Measurements from ENCODE around the gene DCAF6. TPM values are rescaled to one million over a fixed set of nuclear protein-coding genes. Genes with fewer than 3 reads are reported as not detected.
A peak's percentile ranks its signal among the peaks of the same experiment; 100 is the strongest.
"Not testable (repeated sequence)": the region's sequence is repeated elsewhere in the genome, so short reads cannot be mapped to it uniquely, and the experiment has no call there.

Gene DCAF6
- total and polyA plus RNA-seq, 5 donors from 2014 or later = 9.7 to 25.5 (median 11.7) TPM

- H3K36me3 ChIP-seq (ENCODE audit: control insufficient read depth, insufficient read depth, low read length); H3K27me3 Mint-ChIP-seq; H3K4me1 ChIP-seq (ENCODE audit: control insufficient read depth, insufficient read depth, low read length, poor library complexity, severe bottlenecking); H3K27ac Mint-ChIP-seq; DNase-seq; H3K27me3 ChIP-seq (ENCODE audit: control insufficient read depth, insufficient read depth, low read length); H3K9me3 ChIP-seq (ENCODE audit: control insufficient read depth in 2 of 2, low read length in 2 of 2); H3K4me3 Mint-ChIP-seq; H3K9me3 Mint-ChIP-seq; H3K4me3 ChIP-seq (ENCODE audit: low read depth, low read length); H3K27ac ChIP-seq (ENCODE audit: insufficient read depth, low read length, poor library complexity, severe bottlenecking): not testable (repeated sequence)
- peak in 1 of 2 donors; percentile 43 for ATAC-seq (ENCODE audit: low read depth in 2 of 2)
- H3K4me1 Mint-ChIP-seq = peaks cover 0 to 13% (median 7%) of the 10 kb centered on the region in 4 donors
- H3K36me3 Mint-ChIP-seq = peaks cover 16% of the 10 kb centered on the region
These were observed 119.7 kb downstream of the DCAF6 start for GRCh38 chr1:168056152-168056551.

DNA sequence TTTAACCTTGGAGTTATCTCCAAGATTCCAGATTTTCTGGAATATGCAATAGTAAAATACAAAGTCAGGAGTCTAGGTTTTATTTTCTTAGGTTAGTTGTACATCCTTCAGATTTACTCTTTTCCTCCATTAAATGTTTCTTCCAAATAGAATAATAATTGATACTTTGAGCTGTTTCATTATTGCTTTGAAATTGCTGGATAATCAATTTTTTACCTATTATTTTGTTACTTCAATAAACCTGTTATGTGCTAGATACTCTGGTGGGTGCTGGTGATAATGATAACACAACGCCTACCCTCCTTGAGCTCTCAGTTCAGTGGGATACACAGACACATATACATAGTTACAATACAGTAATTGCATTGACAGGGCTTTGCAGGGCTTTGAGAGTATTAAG is 120.9 kb downstream of the DCAF6 start:
- no peak overlapping the region for H3K27ac Mint-ChIP-seq
- H3K4me1 ChIP-seq (ENCODE audit: control insufficient read depth, insufficient read depth, low read length, poor library complexity, severe bottlenecking) = no peaks in the 10 kb centered on the region
- no peaks in the 10 kb centered on the region for H3K27me3 Mint-ChIP-seq
- peaks cover 0 to 13% (median 7%) of the 10 kb centered on the region in 4 donors for H3K4me1 Mint-ChIP-seq
- H3K27ac ChIP-seq (ENCODE audit: insufficient read depth, low read length, poor library complexity, severe bottlenecking) = no peak overlapping the region
- no peak overlapping the region for H3K4me3 Mint-ChIP-seq
- DNase-seq (no peak), ATAC-seq (ENCODE audit: low read depth in 2 of 2) (no peak)
- peaks cover 12% of the 10 kb centered on the region for H3K36me3 Mint-ChIP-seq
- H3K4me3 ChIP-seq (ENCODE audit: low read depth, low read length) = no peak overlapping the region
- H3K9me3 ChIP-seq (ENCODE audit: control insufficient read depth in 2 of 2, low read length in 2 of 2) = no peaks in the 10 kb centered on the region
- H3K9me3 Mint-ChIP-seq = no peaks in the 10 kb centered on the region
- H3K36me3 ChIP-seq (ENCODE audit: control insufficient read depth, insufficient read depth, low read length) = peaks cover 4% of the 10 kb centered on the region
- H3K27me3 ChIP-seq (ENCODE audit: control insufficient read depth, insufficient read depth, low read length) = no peaks in the 10 kb centered on the region

DNA sequence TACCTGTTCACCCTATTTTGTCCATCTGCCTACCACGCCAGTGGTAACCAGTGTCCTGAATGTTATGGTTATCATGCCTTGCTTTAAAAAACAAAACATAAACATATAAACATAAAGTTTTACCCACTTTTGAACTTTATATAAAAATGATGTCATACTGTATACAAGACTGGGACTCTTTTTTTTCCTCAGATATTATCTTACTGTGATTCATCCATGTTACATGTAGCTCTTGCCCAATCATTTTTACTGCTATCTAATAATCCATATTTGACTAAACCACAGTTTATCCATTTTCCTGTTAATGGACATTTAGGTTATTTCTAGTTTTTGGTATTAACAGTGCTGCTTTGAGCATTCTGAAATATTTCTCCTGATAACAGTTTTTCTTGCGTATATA is 121.4 kb downstream of the DCAF6 start:
- Histone ChIP-seq H3K9me3 (ENCODE audit: control insufficient read depth in 2 of 2, low read length in 2 of 2) (no peaks in the 10 kb centered on the region), H3K27ac (ENCODE audit: insufficient read depth, low read length, poor library complexity, severe bottlenecking) (no peak overlapping the region), H3K4me3 (ENCODE audit: low read depth, low read length) (no peak overlapping the region), H3K27me3 (ENCODE audit: control insufficient read depth, insufficient read depth, low read length) (no peaks in the 10 kb centered on the region), H3K4me1 (ENCODE audit: control insufficient read depth, insufficient read depth, low read length, poor library complexity, severe bottlenecking) (no peaks in the 10 kb centered on the region), H3K36me3 (ENCODE audit: control insufficient read depth, insufficient read depth, low read length) (peaks cover under 1% of the 10 kb centered on the region)
- peaks cover 0 to 13% (median 7%) of the 10 kb centered on the region in 4 donors for H3K4me1 Mint-ChIP-seq
- H3K36me3 Mint-ChIP-seq = peaks cover 12% of the 10 kb centered on the region
- H3K27ac Mint-ChIP-seq = no peak overlapping the region
- ATAC-seq (ENCODE audit: low read depth in 2 of 2) = no peak
- no peak for DNase-seq
- H3K9me3 Mint-ChIP-seq = no peaks in the 10 kb centered on the region
- H3K27me3 Mint-ChIP-seq = no peaks in the 10 kb centered on the region
- H3K4me3 Mint-ChIP-seq = no peak overlapping the region

- Mint-ChIP-seq H3K27me3 (no peaks in the 10 kb centered on the region), H3K27ac (no peak overlapping the region), H3K4me3 (no peak overlapping the region), H3K4me1 (peaks cover 0 to 4% (median 0%) of the 10 kb centered on the region in 4 donors), H3K36me3 (peaks cover 21% of the 10 kb centered on the region), H3K9me3 (no peaks in the 10 kb centered on the region)
- ATAC-seq (ENCODE audit: low read depth in 2 of 2) (no peak), DNase-seq (no peak)
- no peaks in the 10 kb centered on the region for H3K27me3 ChIP-seq (ENCODE audit: control insufficient read depth, insufficient read depth, low read length)
- H3K9me3 ChIP-seq (ENCODE audit: control insufficient read depth in 2 of 2, low read length in 2 of 2) = no peaks in the 10 kb centered on the region
- no peak overlapping the region for H3K27ac ChIP-seq (ENCODE audit: insufficient read depth, low read length, poor library complexity, severe bottlenecking)
- H3K36me3 ChIP-seq (ENCODE audit: control insufficient read depth, insufficient read depth, low read length) = peaks cover 38% of the 10 kb centered on the region
- no peak overlapping the region for H3K4me3 ChIP-seq (ENCODE audit: low read depth, low read length)
- H3K4me1 ChIP-seq (ENCODE audit: control insufficient read depth, insufficient read depth, low read length, poor library complexity, severe bottlenecking) = no peaks in the 10 kb centered on the region
These were observed 127.7 kb downstream of the DCAF6 start for GRCh38 chr1:168064216-168064615.

DNA sequence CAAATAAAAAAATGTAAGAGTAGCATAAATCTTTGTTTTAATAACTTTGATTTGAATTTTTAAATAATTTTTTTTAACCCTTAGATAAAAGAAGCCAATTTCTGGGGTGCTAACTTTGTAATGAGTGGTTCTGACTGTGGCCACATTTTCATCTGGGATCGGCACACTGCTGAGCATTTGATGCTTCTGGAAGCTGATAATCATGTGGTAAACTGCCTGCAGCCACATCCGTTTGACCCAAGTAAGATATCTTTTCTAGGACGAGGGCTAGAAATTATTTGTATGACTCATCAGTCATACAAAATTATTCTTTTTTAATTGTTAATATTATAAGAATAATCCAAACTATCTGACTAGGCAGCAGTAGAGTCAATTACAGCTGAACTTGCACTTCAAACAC is 129.0 kb downstream of the DCAF6 start:
- DNase-seq (no peak), ATAC-seq (ENCODE audit: low read depth in 2 of 2) (no peak)
- Mint-ChIP-seq H3K9me3 (no peaks in the 10 kb centered on the region), H3K27me3 (no peaks in the 10 kb centered on the region), H3K4me3 (no peak overlapping the region), H3K27ac (no peak overlapping the region), H3K36me3 (peaks cover 22% of the 10 kb centered on the region), H3K4me1 (no peaks in the 10 kb centered on the region)
- Histone ChIP-seq H3K27me3 (ENCODE audit: control insufficient read depth, insufficient read depth, low read length) (no peaks in the 10 kb centered on the region), H3K9me3 (ENCODE audit: control insufficient read depth in 2 of 2, low read length in 2 of 2) (no peaks in the 10 kb centered on the region), H3K36me3 (ENCODE audit: control insufficient read depth, insufficient read depth, low read length) (peaks cover 51% of the 10 kb centered on the region), H3K4me1 (ENCODE audit: control insufficient read depth, insufficient read depth, low read length, poor library complexity, severe bottlenecking) (no peaks in the 10 kb centered on the region), H3K27ac (ENCODE audit: insufficient read depth, low read length, poor library complexity, severe bottlenecking) (no peak overlapping the region), H3K4me3 (ENCODE audit: low read depth, low read length) (no peak overlapping the region)

- Mint-ChIP-seq H3K9me3 (no peaks in the 10 kb centered on the region), H3K36me3 (peaks cover 39% of the 10 kb centered on the region), H3K27ac (no peak overlapping the region), H3K4me1 (no peaks in the 10 kb centered on the region), H3K4me3 (no peak overlapping the region), H3K27me3 (no peaks in the 10 kb centered on the region)
- Histone ChIP-seq H3K27me3 (ENCODE audit: control insufficient read depth, insufficient read depth, low read length) (no peaks in the 10 kb centered on the region), H3K4me3 (ENCODE audit: low read depth, low read length) (no peak overlapping the region), H3K27ac (ENCODE audit: insufficient read depth, low read length, poor library complexity, severe bottlenecking) (no peak overlapping the region), H3K9me3 (ENCODE audit: control insufficient read depth in 2 of 2, low read length in 2 of 2) (no peaks in the 10 kb centered on the region), H3K36me3 (ENCODE audit: control insufficient read depth, insufficient read depth, low read length) (peaks cover 72% of the 10 kb centered on the region), H3K4me1 (ENCODE audit: control insufficient read depth, insufficient read depth, low read length, poor library complexity, severe bottlenecking) (no peaks in the 10 kb centered on the region)
- ATAC-seq (ENCODE audit: low read depth in 2 of 2) = no peak
- DNase-seq = no peak
These were observed 132.9 kb downstream of the DCAF6 start for GRCh38 chr1:168069384-168069783.

GRCh38 chr1:168079761-168080160 is 143.3 kb downstream of the DCAF6 start:
- Mint-ChIP-seq H3K4me3 (no peak overlapping the region), H3K36me3 (peaks cover 15% of the 10 kb centered on the region), H3K27me3 (no peaks in the 10 kb centered on the region), H3K4me1 (peaks cover 0 to 2% (median under 1%) of the 10 kb centered on the region in 4 donors), H3K9me3 (no peaks in the 10 kb centered on the region), H3K27ac (no peak overlapping the region)
- Histone ChIP-seq H3K27me3 (ENCODE audit: control insufficient read depth, insufficient read depth, low read length) (no peaks in the 10 kb centered on the region), H3K36me3 (ENCODE audit: control insufficient read depth, insufficient read depth, low read length) (peaks cover 26% of the 10 kb centered on the region), H3K4me3 (ENCODE audit: low read depth, low read length) (no peak overlapping the region), H3K27ac (ENCODE audit: insufficient read depth, low read length, poor library complexity, severe bottlenecking) (no peak overlapping the region), H3K4me1 (ENCODE audit: control insufficient read depth, insufficient read depth, low read length, poor library complexity, severe bottlenecking) (no peaks in the 10 kb centered on the region), H3K9me3 (ENCODE audit: control insufficient read depth in 2 of 2, low read length in 2 of 2) (no peaks in the 10 kb centered on the region)
- no peak for ATAC-seq (ENCODE audit: low read depth in 2 of 2)
- no peak for DNase-seq

DNA sequence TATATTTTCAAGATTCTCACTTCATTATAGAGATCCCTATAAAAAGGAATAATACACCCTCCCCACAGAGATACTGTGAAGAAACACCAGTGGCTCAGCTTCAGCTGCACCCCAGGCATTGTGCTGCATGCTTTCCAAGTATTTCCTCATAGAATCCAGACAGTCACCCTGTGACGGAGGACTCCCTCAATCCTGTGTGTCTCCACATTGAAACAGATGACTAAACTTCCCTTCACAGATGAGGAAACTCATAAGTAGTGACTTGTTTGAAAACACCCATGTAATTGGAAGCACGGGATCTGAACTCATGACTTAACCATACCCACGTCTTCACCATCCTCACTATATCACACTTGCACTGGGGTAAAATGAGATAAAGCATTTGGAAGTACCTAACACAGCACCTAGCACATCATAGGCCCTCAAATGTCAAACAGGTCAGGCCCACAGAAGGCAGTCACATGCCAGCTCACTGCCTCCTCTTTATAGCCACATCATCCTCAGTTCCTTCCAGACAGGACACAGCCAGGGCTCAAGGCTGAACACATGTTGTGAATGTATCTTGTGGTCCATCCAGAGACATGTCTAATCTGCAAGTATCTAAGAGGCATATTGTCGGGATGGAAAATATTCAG is 145.0 kb downstream of the DCAF6 start:
- Mint-ChIP-seq H3K4me3 (no peak overlapping the region), H3K27ac (peak overlapping the region in 1 of 3 donors; percentile 5), H3K9me3 (no peaks in the 10 kb centered on the region), H3K36me3 (peaks cover 4% of the 10 kb centered on the region), H3K4me1 (peaks cover 0 to 2% (median under 1%) of the 10 kb centered on the region in 4 donors), H3K27me3 (no peaks in the 10 kb centered on the region)
- DNase-seq (no peak), ATAC-seq (ENCODE audit: low read depth in 2 of 2) (peak in 1 of 2 donors; percentile 2)
- Histone ChIP-seq H3K9me3 (ENCODE audit: control insufficient read depth in 2 of 2, low read length in 2 of 2) (no peaks in the 10 kb centered on the region), H3K27me3 (ENCODE audit: control insufficient read depth, insufficient read depth, low read length) (no peaks in the 10 kb centered on the region), H3K4me1 (ENCODE audit: control insufficient read depth, insufficient read depth, low read length, poor library complexity, severe bottlenecking) (no peaks in the 10 kb centered on the region), H3K36me3 (ENCODE audit: control insufficient read depth, insufficient read depth, low read length) (peaks cover 11% of the 10 kb centered on the region), H3K4me3 (ENCODE audit: low read depth, low read length) (no peak overlapping the region), H3K27ac (ENCODE audit: insufficient read depth, low read length, poor library complexity, severe bottlenecking) (no peak overlapping the region)

Data from CD4-positive, CD25-positive, alpha-beta regulatory T cell (primary cell).